Stimulated activated CD4-positive, alpha-beta T cell treated with anti-CD3 and anti-CD28 coated beads, Interleukin-1b, Interleukin-23, amount 100 ng/mL, for 24 hours (primary cell): ENCODE data around the gene TMED3.
"Not testable (repeated sequence)": the region's sequence is repeated elsewhere in the genome, so short reads cannot be mapped to it uniquely, and the experiment has no call there.

Source experiments
- DNase-seq, 4 experiments: peaks; one replicate each; pipeline ENCODE4 v3.0.0-alpha.2; 2020; ENCODE audit warnings: low read depth in 4 of 4, low spot score in 1 of 4

The TMED3 gene

DNA sequence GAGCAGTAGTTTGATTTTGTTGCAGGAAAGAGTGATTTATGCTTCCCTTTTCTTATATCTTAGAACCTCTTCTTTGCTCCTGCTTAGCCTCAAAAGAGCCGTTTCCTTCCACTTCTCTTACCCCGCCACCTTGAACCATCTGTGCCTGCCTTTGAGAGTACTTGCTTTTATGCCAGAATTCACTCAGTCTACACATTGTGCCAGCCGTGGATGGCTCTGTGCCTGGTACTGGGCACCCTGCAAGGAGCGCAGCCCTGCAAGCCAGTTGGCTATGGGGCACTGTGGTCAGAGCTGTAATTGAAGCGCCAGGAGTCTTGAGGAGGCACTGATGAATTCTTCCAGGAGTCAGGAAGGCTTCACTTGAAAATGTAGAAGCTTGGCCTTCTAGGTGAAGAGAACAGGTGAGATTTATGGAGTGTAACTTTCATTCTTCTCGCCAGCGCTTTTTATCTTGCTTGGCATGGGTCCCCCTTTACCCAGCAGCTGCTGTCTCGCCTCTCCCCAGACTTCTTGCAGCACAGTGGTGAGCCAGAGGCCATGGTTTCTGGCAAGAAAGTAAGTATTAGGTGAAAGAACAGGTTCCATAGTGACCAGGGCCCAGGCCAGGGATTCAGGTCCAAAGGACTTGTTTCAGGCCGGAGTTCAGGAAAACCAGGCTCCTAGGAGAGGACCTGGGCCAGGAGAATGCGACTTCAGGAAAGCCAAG lies 4.9 kb downstream of the TMED3 start:
- DNase-seq, result no peak

GRCh38 chr15:79316864-79317263 lies 6.0 kb downstream of the TMED3 start:
- DNase-seq, result no peak

GRCh38 chr15:79319973-79320372 lies 9.1 kb downstream of the TMED3 start:
- DNase-seq, result not testable (repeated sequence)

GRCh38 chr15:79321876-79322275 lies 11.0 kb downstream of the TMED3 start:
- no peak for DNase-seq

DNA sequence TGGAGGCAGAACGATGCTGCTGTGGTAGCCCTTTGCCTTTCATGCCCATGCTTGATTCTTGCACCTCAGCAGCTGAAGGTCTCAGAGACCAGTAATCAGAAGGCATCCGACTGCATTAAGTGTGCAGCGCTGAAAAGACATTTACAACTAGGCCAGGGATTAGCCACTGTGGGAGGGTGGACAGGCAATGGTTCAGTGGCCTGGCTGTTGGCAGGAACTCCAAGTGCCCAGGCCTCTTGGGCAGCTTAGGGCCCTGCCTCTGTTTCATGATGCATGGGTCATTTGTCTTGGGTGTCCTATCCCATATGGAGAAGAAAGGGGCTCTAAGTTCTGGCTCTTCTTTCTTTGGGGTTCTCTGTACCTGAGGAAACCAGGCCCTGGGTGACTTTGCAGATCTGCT lies 11.4 kb downstream of the TMED3 start:
- DNase-seq, result no peak

- DNase-seq, result no peak
These were observed 12.0 kb downstream of the TMED3 start for GRCh38 chr15:79322945-79323344.

DNA sequence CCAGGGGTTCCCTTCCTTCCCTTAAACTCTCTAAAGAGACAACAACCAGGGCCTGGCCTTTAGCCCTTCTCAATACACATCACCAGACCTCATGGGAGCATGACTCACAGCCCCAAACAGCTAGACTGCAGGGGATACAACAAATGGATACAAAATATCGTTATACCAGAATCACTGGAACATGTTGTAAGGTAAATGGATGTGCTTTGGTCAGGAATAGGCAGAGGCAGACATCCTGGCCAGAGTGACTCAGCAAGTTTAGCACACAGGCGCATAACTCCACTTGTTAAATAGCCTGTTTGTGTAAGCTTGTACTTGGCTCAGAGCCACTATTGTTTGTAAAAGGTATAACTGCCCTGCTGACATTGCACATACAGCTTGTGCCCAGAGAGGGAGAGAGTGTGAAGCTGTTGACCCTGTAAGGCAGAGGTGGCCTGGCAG lies 18.3 kb downstream of the TMED3 start:
- no peak for DNase-seq

GRCh38 chr15:79332824-79333510 lies 22.1 kb downstream of the TMED3 start:
- DNase-seq, result no peak

DNA sequence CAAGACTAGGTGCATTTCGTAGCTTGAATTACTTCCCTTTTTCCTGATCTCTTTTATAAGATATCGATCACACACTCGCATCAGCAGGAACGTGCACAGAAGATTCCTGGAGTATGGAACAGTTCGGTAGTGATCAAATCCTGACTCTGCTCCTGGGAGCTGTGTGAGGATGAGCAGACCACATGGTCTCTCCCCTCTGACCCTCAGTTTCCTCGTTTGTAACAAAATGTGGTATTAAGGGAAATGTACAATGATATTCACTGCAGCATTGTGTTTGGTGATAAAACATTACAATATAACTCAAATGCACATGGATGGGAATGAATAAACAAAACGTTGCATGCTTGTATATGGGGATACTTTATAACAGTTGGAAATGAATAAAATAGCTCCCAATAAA lies 26.7 kb downstream of the TMED3 start:
- DNase-seq, result no peak

GRCh38 chr15:79339588-79340314 lies 28.8 kb downstream of the TMED3 start:
- no peak for DNase-seq

DNA sequence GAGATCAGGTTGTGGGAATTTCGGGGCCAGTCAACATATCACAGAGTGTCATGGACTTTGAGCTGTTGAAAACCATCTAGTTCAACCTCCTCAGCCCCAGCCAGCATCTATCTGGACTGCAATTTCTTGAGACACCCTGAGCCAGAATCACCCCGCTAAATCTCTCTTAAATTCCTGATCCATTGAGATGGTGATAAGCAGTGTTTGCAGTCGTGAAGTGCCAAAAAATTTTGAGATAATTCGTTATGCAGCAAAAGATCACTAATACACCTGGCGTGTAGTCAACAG lies 29.3 kb downstream of the TMED3 start:
- DNase-seq, result no peak

GRCh38 chr15:79341396-79341795 lies 30.5 kb downstream of the TMED3 start:
- no peak for DNase-seq

GRCh38 chr15:79349525-79349924 lies 38.6 kb downstream of the TMED3 start:
- DNase-seq, result no peak

- no peak for DNase-seq
These were observed 41.3 kb downstream of the TMED3 start for GRCh38 chr15:79352206-79352605.

- no peak for DNase-seq
These were observed 46.7 kb downstream of the TMED3 start for GRCh38 chr15:79357566-79357965.

DNA sequence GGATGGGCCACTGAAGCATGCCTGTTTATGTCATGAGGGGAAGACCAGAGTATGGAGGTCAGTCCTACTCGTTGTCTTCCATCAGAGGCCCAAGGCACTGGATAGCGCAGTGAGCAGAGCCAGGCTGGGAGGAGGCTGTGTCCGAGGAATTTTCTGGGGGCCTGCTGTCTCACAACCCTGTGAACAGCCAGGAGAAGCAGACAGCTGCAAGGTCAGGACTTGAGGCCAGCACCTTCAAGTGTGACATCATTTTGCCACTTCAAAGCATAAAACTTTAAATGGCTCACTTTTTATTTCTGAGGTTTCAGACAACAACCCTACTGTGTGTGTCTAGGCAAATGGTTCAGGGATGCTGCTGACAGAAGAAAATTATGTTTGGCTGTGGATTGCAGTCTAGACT lies 47.2 kb downstream of the TMED3 start:
- DNase-seq, result no peak

GRCh38 chr15:79364571-79365240 lies 53.8 kb downstream of the TMED3 start:
- DNase-seq, result no peak

- DNase-seq, result no peak
These were observed 54.9 kb downstream of the TMED3 start for GRCh38 chr15:79365765-79366164.

DNA sequence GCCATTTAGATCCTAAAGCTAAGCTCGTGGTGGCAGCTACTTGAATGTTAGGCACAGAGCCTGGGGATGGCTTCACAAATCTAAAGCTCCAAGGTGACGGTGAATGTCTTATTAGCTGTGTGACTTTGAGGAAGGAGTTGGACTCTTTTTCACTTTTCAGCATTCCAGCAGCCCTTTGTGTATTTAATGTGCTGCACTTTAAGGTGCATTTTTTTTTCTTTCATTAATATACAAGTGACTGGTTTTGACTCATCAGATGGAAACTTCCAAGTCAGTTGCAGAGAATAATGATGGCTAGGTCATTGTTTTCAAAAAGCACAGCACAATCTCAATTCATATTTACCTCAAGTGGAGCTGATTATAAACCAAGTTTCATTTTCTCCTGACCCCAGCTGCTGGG lies 55.8 kb downstream of the TMED3 start:
- DNase-seq, result no peak

DNA sequence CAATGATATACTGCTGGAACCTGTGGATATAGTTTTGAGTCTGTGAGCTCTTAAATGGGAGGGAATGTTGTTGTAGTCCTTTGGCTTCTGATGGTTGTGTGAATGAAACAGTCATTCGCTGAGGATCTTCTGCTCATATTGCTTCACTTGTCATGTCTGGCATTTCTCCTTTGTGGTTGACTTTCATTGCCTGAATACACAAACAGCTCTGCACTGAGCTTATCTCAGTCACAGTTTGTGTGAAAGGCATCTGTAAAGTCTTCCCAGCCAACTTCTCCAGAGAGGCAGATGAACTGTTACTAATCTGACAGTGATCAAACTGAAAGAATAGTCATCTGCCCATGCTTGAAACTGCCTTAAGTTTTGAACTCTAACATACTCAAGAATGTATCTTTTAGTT lies 59.8 kb downstream of the TMED3 start:
- DNase-seq, result no peak

GRCh38 chr15:79371591-79371990 lies 60.7 kb downstream of the TMED3 start:
- DNase-seq, result no peak

DNA sequence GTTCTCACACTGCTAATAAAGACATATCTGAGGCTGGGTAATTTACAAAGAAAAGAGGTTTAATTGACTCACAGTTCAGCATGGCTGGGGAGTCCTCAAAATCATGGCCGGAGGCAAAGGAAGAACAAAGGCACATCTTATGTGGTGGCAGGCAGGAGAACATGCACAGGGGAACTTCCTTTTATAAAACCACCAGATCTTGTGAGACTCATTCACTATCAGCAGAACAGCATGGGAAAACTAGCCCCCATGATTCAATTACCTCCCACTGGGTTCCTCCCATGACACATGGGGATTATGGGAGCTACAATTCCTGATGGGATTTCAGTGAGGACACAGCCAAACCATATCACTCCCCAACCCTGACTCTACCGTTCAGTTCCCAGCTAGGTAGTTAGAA lies 61.5 kb downstream of the TMED3 start:
- no peak for DNase-seq
